Urothelium cell line (cell line): ENCODE results near the gene PDRG1.

Source experiments
- DNase-seq: peaks from one replicate; pipeline ENCODE4 v3.0.0; 2011; ENCODE audit warnings: low spot score, mixed read lengths
- FAIRE-seq: peaks from 2 replicates; lab custom pipeline; 2011; peaks lifted over from hg19 to GRCh38; lab: Jason Lieb, UNC

Gene PDRG1

DNA sequence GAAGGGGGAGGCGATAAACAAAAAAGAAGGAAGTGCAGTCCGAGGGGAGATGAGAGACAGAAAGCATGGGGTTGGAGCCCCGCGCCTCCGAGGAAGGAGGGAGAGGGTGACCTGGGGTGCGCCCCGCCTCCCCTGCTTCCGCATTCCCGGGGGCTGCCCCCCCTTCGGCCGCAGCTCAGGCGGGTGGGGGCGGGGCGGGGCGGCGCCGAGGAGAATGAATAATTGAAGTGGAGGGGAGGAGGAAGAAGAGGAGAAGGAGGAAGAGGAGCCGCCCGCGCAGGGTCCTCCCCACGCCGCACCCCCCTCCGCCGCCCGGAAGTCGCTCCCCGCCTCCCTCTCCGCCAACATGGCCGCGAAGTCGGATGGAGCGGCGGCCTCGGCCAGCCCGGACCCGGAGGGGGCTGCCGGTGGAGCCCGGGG is 16.0 kb upstream of the PDRG1 start, which contains the start of gene XKR7:
XKR7 (plus strand) TSS at position 322 of the 420 bp plus-strand sequence; CDS start at position 347, 25 bp downstream.
- no peak for DNase-seq
- no peak for FAIRE-seq

DNA sequence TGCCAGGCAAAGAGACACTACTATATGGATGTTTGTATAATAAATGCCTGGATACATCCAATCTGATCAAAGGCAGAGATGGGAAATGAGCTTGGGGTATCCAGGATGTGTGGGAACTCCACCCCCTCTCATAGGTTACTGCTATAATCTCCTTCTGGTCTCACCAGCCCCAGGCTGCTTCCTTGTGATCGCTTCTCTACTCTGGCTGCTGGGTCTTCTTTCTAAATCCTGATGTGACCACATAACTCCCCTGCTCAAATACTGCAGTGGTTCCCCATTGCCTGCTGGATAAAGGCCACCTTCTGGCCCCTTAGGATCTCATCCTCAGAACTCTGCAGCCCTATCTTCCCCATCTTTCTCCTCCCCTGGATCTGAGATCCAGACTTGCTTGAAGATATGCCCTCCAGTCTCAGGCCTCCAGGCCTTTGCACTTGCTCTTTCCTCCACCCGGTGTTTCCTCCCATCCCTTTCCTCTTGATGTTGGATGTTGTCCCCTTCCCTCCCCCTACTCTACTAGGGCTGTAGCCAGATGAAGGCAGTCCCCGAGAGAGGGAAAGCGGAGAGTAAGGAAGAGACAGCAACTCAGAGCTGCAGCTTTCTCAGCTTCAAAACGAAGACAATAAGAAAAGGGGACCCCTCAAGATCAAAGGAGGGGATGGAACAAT is 15.3 kb upstream of the PDRG1 start:
- FAIRE-seq, result no peak
- no peak for DNase-seq

DNA sequence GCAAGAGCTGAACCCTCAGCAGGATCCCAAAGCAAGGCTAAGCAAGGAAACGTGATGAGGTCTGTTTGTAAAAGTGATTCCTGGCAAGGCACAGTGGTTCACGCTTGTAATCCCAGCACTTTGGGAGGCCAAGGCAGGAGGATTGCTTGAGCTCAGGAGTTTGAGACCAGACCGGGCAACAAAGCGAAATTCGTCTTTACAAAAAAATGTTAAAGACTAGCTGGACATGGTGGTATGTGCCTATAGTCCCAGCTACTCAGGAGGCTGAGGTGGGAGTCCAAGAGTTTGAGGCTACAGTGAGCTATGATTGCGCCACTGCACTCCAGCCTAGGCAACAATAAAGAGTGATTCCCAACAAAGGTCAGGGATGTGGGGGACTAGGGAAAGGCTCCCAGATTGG is 12.0 kb upstream of the PDRG1 start:
- FAIRE-seq (no peak), DNase-seq (no peak)

DNA sequence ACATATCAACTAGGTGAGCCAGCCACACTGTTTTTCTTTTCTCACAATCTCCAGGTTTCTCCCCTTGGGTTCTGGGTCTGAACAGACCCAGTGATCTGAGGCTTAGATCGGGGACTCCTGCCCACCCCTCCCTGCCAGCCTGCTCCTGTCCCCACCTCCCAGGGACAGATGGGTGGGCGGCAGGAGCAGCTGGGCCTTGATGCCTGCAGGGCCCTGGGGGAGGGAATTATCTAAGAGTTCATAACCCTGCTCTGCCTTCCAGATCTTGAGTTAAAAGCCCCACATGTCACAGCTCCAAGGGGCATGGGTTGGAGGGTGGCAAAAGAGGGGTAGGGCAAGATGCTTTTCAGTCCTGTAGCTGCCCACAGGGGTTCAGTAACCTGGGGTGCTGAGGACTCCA is 10.9 kb upstream of the PDRG1 start:
- no peak for FAIRE-seq
- no peak for DNase-seq

DNA sequence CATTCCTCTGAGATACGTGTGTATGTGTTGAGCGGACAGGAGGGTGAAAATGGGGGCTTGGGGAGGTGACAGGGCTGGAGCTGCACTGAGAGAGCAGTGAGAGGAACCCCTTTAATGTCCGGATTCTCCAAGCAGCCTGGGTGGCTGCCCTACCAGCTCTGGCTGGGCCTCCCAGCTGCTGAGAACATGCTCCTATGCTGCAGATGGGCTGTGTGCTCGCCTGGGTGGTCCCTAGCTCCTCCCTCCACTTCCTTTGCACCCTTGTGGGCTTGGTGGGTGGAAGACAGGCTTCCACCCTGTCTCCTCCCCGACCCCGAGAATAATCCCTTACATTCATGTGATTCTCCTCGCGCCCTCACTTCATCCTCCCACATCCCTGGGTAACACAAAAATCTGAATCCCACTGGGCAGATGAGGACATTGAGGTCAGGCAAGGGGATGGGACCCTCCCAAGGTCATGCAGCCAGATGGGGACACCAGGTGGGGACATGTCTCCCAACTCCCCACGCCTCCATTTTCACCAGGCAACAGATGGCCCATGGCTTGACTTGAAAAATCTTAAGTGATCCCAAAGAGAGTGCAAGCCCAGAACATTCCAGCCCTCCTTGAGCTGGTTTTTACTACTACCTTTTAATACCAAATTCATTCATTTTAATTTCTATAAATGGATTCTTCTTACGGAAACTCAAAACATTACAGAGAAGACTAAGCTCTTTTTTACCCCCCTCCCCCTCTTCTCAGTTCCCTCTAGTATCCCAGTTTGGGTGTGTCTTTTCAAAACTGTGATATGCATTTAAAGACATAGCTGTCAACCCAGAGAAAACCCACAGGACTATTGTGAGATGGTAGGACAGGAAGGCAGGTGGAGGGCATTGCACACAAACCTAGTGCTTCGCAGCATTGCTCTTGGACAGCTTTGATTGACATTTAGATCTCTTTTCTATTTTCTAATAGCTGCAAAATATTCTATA is 5.0 kb upstream of the PDRG1 start:
- DNase-seq (no peak), FAIRE-seq (no peak)

DNA sequence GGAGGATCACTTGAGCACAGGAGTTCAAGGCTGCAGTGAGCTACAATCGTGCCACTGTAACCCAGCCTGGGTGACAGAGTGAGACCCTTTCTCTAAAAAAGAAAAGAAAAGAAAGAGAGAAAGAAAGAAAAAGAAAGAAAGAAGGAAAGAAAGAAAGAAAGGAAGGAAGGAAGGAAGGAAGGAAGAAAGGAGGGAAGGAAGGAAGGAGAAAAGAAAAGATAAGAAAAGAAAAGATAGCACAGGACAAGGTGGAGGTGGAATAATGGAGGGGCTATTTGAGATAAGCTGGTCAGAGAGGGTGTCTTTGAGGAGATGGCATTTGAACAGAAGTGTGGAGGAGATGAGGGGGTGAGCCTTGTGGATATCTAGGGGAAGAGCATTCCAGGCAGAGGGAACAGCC is 2.7 kb upstream of the PDRG1 start:
- FAIRE-seq (no peak), DNase-seq (no peak)

DNA sequence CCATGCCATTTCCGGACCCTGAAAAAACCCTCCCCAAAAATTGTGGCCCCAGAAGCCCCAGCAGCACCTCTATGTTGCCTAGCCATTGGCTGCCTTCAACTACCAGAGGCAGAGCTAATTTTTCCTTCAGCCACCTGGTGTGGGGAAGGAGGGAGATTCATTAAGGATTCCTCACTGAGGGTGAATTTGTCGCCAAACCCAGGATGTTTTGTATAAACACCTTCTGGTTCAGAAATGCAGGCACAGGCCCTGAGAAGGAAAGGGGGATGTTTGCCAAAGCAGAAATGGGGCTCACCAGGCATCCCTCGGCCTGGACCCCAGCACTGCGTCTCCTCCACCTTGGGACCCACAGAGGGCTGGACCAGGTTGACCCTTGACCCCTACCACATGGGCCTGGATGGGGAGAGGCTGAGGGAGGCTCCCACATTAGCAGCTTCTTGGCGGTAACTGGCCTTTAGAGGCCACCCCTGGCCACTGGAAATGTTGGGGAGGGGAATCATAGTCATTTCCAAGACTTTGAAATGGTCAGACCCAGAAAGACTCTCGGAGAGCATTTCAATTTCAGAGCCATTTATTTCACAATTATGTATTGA is 1.8 kb upstream of the PDRG1 start:
- no peak for DNase-seq

DNA sequence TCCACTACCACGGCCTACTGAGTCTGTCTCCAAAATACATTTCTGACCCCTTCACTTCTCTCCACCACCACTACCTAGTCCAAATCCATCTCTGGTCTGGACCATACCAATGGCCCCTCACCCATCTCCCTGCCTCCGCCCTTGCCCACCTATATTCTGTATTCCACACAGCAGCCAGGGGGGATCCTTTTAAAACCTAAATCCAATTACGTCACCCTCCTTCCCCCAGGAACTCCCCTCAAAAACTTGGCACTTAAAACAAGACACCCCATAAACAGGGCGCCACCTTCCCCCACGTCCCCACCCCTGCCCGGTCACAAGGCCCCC is 680 bp downstream of the PDRG1 start:
- FAIRE-seq (no peak), DNase-seq (no peak)

More for the DNA sequence above, 1.8 kb upstream of the PDRG1 start:
- FAIRE-seq, result no peak

DNA sequence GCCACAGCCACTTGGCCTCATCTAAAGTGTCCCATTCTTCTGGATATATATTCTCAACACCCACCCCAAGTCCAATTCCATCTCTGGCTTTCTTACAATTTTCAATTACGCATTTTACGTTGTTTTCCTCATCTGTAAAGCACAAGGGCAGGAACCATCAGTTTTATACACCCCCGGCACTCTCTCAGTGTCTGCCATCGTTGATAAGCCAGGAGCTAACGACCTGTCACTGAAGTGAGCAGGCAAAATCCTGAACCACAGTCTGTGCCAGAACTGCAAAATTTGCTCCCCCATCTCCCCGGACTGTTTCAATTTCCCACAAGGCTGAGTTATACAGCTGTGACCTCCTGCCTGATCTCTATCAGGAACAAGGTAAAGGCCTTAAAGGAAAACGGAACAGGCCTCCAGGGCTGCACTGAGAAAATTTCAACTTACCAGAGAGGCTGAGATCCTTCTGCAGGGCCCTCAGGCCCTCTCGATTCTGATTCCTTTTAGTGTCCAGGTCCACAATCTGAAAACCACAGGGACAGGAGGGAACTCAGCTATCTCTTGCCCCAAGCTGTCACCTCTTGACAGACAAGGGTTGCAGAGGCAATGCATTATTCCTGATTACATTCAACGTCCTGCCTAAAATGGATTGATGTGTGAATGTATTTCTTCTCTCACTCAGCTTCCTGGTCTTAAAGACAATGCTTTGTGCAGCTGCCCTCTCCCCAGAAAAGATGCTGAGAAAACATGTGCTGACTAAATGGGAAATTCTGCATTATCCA is 1.8 kb downstream of the PDRG1 start:
- DNase-seq (no peak), FAIRE-seq (no peak)

DNA sequence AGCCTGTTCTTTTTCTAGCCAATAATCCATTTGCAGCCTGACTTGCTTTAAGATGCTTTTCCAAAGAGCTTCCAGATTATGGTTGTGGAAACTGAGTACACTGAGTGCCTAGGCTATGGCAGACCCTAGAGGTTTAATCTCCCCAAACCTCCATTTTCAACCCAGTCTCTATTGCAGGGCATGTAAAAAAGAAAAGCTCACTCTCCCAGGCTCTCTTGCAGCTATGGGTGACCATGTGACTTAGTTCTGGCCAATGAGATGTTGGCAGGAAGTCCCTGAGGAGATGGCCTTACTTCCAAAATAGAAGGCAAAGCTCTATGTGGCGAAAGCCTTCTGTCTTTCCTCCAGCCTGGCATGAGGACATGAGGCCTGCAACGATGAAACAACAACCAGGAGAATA is 3.8 kb downstream of the PDRG1 start:
- DNase-seq (no peak), FAIRE-seq (no peak)

DNA sequence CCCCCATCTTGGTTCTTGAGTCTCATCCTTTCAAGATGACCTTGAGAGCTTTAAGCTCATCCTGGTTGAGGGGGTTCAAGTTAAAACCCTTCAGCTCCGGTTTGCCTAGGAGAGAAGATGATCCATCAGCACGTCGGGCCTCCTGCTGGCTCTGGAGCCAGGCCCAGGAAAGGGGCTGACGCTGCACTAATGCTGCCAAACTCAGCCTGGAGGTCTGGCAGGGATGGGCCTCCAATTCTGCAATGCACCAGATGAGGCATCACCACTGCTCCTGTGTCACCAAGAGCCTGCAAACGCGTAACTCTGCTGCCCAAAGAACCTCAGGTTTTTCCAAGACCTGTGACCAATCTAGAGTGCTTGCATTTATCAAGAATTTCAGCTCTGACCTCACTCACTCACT is 6.1 kb downstream of the PDRG1 start:
- FAIRE-seq (no peak), DNase-seq (no peak)

DNA sequence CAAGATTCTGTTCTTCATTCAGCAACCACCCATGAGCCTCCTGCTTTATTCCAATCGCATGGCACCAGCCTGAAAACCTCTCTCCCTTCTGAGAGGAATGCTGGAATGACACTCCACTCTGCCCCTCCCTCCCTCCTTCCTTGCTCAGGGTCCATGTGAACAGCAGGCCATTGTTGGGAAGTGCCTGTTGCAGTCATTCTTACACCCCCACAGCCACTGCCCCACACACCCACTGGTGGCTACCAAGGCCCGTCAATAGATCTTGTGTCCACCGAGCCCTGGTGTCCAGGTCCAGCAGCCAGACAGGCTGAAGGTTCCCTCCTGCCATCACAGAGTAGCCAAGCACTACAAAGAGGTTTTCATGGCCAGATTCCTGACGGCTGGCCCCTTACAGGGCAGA is 6.5 kb downstream of the PDRG1 start:
- no peak for FAIRE-seq
- no peak for DNase-seq

DNA sequence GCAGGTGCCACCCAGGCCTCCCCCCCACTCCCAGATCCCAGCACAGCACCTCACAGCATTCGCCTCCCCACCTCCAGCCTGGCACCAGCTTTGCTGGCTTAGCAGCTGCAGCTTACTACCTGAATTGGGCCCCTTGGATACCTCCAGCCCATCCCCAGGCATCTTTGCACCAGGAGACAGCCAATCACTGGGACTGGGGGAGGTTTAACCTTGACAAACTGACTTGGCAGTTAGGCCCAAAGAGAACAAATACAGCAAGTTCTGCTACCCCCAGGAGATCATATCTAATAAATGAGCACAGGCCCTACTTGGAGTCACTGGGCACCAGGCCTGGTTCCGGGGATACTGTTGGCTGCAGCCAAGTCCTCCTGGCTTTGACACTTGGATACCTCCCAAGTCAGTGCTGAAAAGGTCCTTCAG is 8.8 kb downstream of the PDRG1 start:
- FAIRE-seq (no peak), DNase-seq (no peak)

DNA sequence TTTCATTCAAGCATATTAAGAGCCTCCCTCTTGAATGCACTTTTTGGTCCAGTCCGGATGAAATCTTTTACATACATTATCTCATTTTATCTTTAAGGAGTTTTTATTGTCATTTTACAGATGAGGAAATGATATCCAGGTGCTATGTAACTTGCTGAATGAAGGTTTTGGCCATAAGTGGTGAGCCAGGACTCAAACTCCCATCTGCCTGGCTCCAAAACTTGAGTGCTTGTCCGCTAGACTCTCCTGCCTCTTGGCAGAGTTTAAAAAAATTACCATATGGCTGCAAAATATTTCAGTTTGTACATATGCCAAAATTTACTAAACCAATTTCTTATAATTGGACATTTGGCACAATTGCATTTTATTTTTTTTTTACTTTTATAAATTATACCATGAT is 12.2 kb downstream of the PDRG1 start:
- FAIRE-seq (no peak), DNase-seq (no peak)

DNA sequence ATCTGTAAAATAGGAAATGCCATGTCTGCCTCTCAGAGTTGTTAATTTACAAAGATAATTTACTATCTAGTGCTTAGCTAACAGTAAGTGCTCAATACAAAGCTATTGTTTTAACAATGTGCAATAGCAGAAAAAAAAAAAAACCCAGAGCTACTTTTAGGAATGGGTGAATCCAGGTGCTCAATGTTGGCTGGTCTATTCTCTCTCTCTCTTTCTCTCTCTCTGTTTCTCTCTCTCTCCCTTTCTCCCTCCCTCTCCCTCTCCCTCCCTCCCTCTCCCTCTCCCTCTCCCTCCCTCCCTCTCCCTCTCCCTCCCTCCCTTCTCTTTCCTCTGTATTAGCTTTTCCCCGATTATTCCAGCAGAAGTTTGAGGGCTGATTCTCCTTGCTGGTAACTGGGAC is 14.0 kb downstream of the PDRG1 start:
- FAIRE-seq (no peak), DNase-seq (no peak)

DNA sequence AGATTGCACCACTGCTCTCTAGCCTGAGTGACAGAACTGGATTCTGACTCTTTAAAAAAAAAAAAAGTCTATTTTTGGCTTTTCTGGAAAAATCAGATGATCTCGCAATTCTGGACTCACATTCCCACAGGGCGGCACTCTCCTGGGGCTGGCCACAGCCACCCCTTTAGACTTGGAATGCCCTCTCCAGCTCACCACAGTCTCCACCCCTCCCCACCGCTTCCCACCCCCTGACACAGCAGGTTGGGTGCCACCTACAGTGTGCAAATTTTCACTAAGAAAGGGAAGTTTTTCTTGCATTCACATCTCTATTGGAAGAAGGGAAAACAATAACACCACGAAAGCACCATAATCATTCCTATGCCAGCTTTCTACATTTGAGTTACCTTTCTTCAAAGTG is 15.4 kb downstream of the PDRG1 start:
- DNase-seq (no peak), FAIRE-seq (no peak)

DNA sequence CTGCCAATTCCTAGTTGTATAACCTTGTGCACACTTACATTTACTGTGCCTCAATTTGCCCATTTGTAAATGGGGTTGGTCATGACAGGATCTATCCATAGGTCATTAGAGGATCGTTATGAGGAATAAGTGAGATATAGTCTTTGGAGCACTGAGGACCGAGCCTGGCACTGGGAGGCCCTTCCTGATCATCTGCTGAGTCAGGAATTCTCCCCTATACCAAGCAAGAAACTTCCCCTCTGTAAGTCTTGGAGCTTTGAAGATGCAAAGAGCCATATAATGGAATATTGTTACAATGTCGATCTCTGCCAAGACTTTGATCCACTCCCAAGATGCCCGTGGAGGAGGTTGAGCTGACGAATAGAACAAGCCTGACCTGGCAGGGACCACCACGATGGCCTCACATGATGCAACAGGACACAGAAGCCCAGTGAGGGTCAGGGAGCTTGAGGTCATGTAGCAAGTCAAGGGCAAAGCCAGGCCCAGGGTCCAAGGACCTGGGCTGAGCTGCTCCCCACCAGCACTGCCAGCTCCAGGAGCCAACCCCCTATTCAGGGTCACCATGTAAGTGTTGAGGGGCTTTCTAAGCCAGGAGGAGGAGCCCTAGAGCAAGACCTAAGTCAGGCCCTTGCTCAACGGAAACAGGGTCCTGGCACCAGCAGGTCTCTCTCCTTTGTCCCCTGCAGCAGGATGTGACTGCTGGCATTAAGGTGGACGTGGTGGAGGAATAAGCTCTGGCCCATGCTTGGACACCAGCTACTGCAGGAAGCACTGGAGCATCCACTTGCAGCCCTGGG is 16.7 kb downstream of the PDRG1 start:
- FAIRE-seq (no peak), DNase-seq (no peak)

DNA sequence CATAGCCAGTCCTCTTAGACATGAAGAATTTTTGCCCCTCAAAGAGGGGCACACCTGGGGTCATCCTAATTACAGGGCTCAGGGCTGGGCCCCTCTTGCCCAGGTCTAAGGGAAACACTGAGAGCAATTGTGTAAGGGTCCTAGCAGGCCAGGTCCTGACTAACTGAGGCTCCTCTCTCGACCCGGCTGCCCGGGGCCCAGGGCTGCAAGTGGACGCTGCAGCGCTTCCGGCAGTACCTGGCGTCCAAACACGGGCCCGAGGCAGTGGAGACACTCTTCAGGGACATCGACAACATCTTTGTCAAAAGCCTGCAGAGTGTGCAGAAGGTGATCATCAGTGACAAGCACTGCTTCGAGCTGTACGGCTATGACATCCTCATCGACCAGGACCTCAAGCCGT is 17.4 kb downstream of the PDRG1 start:
- DNase-seq (no peak), FAIRE-seq (no peak)

DNA sequence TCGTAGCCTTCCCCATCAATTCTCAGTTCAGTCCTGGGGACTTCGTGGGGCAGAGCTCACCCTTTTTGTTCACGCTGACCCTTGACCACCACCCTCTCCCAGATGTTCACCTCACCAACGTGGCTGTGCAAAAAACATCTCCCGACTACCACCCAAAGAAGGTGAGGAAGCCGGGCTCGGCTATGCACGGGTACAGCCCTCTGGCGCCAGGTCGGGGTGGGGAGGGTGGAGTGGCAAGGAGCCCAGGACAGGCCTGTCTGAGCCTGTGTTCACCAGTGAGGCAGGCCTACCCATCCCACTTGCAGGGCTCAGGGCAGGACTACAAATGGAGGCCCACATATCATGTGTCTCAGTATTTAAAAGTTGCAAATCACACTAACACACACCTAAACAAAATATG is 18.1 kb downstream of the PDRG1 start:
- FAIRE-seq (no peak), DNase-seq (no peak)

DNA sequence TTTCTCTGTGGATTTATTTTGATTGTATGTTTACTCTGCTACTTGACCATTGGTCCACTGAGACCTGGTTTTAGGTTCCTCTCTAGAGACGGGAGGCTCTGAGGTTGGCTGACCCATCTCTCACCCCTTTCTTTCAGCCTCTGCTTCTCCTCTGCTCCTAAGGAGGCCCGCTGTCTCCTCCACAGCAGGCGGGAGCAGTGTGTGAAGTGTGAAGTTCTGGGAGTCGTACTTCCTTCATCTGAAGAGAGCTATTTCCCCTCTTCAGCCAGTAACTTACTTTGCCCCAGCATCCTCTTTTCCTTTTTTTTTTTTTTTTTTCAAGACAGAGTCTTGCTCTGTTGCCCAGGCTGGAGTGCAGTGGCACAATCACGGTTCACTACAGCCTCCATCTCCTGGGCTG is 21.1 kb downstream of the PDRG1 start:
- FAIRE-seq (no peak), DNase-seq (no peak)
